Stimulated activated CD4-positive, alpha-beta T cell treated with anti-CD3 and anti-CD28 coated beads, Interleukin-1b, Interleukin-23, amount 100 ng/mL, for 24 hours (primary cell): ENCODE data around the gene EXOC6.
"Not testable (repeated sequence)": the region's sequence is repeated elsewhere in the genome, so short reads cannot be mapped to it uniquely, and the experiment has no call there.

Experiments used
- DNase-seq, 4 experiments: peaks; one replicate each; pipeline ENCODE4 v3.0.0-alpha.2; 2020; ENCODE audit warnings: low read depth in 4 of 4, low spot score in 1 of 4

The EXOC6 gene

DNA sequence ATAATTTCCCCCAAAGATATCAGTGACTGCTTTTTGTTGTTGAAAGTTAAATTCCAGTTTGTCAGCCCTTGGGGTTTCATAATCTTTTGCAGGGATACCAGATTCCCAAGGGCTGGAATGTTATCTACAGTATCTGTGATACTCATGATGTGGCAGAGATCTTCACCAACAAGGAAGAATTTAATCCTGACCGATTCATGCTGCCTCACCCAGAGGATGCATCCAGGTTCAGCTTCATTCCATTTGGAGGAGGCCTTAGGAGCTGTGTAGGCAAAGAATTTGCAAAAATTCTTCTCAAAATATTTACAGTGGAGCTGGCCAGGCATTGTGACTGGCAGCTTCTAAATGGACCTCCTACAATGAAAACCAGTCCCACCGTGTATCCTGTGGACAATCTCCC is 228.6 kb downstream of the EXOC6 start:
- no peak for DNase-seq

DNA sequence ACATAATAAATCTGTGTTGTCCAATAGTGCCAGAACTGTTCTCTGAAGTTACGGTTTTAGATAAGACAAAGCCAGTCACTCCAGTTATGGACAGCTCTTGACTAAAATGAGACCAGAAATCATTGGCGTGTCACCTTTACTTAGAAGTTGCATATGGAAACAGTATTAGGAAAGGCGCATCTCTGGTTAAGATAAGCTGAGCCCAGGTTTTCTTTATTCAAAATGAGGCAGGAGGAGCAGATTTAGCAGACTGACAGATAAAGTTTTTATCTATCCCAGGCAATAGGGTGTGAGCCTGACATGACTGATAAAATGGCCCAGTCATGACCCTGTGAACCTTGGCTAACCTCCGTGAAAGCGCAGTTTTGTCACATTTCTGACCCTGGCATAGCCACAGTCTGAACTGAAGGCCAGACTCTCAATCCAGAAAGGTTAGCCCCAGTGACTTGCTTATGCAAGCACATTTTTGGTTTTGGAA is 229.6 kb downstream of the EXOC6 start:
- no peak for DNase-seq

DNA sequence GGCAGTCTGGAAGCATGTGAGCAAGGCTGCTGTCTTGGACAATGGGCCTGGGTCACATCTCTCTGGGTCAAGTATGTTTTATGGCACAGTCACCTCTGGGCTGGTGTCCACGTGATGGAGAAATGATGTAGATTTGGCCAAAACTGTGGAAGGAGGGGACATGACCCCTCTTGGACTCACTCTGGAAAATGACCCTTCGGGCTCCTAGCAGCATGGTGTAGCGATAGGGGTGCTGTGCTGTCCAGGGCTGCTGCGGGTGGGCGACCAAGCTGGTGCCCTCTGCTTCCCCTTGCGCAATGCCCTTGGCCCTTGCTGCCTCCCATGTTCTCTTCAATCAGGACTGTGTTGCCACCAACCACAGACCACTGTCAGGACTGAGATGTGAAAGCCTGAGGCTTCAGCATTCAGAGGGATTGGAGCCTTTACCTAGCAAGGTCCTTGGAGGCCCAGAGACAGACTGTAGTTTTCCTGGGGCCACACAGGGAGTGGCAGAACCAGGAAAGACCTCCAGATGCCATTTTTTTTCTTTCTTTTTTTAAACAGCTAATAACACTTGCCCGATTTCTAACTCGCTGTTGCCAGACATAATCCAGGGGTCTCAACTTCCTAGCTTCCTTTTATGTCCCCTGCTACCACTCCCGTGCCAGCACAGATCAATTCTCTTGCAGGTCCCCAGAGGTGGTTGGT is 231.5 kb downstream of the EXOC6 start:
- no peak for DNase-seq

DNA sequence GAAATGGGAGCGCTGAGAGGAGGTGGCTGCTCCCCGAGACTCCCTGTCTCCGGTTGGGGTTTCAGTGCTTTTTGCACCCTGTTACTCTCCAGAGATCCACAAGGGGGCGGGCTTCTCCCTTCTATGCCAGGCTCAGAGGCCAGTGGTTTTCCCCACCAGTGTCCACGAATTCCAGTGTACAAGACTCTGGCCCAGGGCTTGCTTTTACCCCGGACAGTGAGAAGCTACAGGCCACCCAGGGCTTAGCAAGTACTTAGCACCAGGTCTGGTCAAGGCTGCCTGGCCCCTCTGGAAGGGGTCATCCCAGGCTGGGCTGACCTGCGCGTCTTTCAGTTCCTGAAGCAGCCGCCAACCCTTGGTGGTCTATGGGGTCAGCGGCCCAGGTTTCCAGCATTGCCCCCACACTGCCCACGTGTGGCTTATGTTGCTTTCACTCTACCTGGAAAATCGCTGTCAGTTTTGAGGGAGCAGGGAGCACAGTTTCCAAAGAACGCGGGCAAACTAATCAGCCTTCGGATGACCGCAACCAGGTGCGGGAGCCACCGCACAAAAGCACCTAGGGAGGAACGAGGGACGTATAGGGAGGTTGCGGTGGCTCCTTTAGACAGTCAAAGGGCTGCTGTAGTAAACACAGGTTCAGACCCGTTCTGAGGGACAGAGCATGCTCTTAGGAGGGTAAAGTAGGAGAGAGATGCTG is 232.2 kb downstream of the EXOC6 start:
- peak in 2 of 4 experiments; percentile 29 to 33 for DNase-seq

DNA sequence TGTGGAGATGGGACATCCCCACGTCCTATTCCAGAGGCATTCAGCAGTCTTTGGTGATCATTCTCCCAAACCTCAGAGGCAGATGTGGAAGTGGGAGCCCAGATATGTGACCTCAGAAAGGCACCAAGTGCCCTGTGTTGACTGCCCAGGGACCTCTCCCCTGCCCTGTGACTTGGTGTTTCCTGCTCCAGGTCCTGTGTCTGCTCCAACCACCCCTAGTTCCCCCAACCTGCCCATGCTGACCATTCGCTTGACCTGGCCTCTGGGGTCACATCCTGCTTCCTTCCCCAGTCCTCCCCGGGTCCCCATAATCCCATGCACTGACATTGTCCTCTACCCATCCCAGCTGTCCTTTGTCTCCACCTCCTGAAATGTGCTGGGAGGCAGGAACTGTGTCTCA is 233.0 kb downstream of the EXOC6 start:
- no peak for DNase-seq

DNA sequence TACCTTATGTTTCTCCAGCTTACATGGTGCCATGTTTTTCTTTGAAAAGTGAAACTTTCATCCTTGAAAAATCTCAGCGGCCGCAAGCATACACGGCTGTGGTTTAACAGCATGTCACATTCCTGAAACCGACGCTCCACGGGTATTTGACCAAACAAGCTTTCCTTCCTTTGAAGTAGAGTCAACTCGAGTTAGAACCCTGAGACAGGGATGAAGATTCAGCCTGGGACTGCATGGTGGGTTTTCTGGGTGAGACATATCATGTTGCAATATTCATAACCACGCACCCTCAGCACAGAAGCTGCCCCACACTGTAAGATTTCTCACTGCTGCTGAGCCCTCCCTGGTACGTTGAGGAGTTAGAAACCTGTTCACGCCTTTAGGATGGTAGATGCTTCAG is 233.5 kb downstream of the EXOC6 start:
- DNase-seq: no peak

DNA sequence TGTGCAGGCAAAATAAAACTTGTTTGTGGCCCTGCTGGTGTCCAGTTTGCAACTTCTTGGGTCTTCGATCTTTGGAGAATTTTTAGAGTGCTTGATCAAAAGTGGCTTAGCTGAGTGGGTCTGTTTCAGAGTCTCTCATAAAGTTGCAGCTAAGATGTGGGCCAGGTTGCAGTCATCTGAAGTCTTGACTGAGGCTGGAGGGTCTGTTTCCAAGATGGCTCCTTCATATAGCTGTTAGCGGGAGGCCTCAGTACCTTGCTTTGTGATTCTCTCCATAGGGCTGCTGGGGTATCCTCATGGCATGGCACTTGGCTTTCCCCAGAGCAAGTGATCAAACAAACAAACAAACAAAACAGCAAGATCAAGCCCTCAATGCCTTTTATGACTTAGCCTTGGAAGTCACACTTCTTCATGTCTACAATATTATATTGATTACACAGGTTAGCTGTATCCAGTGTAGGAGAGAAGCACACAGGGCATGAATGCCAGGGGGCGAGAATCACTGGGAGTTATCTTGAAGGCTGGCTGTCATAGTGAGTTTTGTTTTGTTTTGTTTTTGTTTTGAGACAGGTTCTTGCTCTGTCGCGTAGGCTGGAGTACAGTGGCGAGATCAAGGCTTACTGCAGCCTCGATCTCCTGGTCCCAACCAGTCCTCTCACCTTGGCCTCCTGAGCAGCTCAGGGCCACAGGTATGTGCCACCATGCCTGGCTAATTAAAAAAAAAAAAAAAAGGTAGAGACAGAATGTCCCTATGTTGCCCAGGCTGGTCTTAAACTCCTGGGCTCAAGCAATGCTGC is 235.6 kb downstream of the EXOC6 start:
- DNase-seq: no peak

DNA sequence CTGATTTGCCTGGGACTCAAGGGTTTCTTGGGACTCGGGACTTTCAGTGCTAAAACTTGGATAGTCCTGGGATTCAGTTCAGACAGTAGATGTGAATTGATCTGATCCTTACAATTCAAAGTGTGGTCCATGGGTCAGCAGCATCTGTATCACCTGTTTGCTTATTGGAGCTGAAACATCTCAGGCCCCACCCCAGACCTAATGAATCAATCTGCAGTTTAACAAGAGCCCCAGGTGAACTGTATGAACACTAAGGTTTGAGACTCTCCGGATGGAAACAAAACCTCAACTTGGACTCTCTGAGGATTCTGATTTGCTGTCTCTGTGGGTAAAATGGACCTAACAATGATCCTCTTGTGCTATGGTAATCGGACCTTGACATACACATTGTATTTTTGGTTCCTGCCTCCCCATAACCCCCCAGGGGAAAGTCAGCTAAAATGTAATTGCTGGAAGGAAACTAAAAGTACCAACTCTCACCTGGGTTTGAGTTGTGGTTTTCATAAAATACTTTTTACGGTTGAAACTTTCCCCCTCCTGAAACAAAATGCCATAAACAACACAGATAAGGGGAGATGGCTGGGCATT is 237.0 kb downstream of the EXOC6 start:
- no peak for DNase-seq

DNA sequence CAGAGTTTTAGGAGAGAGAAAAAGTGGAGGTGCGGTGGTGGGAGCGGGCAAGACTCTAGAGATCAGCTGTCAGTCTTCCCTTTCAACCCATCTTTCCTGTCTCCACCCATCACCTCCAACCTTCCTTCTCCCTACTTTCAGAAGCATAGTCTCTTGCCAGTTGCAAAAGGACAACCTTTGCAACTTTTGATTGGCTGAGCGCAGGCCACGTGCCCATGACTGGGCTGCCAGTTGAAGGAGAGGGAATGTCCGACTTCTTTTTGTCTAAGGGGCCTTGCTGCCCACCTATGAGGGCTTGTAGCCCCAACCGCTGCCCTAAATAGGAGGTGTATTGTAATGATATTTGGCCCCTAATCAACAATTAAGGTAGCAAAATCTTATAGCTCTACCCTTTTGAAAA is 238.0 kb downstream of the EXOC6 start:
- no peak for DNase-seq

DNA sequence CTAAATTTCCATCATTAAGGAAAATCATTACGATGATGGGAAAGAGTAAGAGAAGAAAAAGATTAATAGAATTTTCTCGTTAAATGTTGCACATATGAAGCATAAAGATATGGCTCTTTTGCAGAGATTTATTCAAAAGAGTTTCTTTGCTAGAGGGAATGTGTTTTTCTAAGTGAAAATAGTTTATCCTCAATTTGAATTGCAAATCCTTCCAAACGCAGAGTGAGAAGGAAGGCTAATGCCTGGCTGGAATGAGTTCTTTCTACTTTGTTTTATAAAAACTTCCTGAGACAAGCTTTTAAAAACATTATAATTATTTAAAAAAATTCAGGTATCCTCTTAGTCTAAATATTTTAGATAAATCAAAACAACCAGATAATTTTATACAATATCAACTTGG is 239.5 kb downstream of the EXOC6 start:
- no peak for DNase-seq

DNA sequence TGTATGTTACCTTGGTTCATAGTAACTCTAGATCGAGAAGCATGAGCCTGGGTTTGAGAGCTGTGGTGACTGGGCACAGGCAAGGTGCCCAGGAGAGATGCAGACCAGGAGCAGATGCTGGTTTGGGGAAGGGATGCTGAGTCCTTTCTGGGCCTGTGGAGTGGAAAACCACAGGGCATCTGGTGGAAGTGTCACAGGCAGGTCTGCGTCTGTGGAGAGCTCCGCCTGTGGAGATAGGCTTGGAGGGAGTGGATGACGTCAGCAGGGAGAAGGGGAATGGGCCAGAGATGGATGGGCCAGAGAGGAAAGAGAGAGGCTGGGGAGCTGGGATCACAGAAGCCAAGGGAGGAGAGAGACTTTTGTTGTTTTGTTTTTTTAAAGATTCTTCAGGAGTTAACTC is 240.1 kb downstream of the EXOC6 start:
- DNase-seq: no peak

DNA sequence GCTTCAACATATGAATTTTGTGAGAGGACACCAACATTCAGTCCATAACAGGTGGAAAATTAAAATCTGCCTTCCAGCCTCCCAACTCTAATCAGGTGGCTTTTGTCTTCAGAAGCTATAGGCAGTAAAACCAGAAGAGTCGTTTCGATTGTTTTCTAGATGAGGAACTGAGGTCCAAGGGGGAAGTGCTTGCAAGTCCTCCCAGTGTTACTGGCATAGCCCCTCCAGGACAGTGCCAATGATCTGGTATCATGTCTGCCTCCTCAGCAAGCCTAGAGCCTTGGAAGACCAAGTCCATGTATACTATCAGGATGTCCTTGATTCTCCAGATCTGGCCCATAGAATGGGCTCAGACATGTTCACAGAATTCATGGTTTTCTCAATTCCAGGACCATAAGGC is 242.3 kb downstream of the EXOC6 start:
- no peak for DNase-seq

DNA sequence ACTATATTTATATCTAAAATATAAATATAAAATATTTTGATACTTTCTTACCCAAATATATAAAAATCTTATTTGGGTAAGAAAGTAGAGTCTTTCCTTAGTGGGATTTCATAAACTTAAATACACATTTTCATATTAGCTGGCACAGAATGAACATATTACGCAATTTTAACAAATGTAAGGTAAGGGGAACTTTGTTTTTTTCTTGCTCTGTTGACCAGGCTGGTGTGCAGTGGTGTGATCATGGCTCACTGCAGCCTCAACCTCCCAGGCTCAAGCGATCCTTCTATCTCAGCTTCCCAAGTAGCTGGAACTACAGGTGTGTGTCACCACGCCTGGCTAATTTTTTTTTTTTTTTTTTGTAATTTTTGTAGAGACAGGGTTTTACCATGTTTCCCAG is 243.6 kb downstream of the EXOC6 start:
- DNase-seq: no peak

DNA sequence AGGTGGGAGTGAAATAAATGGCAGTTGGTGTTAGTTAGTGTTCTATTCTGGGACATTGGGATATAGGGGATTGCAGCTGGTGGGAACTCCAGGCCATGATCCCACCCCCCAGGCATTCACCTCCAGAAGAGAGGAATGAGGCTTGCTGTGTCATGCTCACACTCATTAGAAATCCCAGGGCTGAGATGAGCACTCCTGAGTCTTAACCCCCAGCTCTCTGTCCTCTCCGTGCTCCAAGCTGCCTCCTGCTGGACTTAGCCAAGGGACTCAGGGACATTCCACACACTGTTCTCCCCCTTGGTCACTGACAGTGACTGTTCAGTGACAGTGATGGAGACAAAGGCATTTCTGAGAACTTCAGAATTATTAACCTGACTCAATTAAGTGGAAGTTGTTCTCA is 246.9 kb downstream of the EXOC6 start:
- no peak for DNase-seq

DNA sequence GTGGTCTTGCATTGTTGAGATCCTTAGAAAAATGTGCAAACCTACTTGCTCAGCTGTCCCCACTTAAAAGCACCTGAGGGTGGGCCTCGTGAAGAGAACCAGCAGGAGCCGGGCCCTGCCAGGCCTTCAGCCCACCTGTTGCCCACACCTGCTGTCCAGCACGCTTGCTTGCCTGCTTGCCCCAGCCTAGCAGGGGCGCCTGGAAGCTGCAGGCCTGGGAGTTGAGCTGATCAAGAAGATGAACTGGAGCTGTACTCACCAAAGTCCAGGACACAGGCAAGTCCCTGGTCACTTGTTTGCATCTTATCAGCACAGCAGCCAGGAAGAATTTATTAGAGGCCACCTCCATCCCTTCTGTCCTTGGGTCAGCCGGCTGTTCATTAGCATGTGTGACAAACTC is 248.6 kb downstream of the EXOC6 start:
- DNase-seq: no peak

DNA sequence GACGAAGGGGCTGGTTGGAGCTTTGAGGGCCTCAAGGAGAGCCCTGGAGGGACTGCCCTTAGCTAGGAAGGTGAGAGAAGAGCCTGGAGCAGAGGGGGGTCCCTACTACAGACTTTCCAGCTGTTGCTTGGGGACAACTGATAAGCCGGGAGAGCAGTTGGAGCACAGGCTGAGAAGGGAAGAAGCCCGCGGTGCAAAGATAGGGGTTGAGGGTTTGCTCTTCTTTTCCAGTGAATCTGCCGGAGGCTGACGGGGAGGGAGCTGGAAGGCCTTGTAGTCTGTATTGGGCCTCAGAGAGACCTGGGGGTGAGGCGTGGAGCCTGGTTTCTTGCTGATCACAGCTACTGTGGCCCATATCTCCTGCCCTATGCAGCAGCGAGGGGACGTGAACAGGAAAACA is 249.1 kb downstream of the EXOC6 start:
- no peak for DNase-seq

DNA sequence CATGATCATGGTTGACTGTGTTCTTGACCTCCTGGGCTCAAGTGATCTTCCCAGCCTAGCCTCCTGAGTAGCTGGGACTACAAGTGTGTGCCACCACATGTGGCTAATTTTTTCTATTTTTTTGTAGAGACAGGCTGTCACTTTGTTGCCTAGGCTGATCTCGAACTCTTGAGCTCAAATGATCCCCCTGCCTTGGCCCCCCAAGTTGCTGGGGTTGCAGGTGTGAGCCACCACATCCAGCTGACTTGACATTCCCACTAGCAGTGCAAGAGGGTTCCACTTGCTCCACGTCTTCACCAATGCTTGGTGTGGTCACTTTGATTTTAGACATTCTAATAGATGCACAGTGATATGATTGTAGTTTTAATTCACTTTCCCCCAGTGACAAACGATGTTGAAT is 250.5 kb downstream of the EXOC6 start:
- no peak for DNase-seq

DNA sequence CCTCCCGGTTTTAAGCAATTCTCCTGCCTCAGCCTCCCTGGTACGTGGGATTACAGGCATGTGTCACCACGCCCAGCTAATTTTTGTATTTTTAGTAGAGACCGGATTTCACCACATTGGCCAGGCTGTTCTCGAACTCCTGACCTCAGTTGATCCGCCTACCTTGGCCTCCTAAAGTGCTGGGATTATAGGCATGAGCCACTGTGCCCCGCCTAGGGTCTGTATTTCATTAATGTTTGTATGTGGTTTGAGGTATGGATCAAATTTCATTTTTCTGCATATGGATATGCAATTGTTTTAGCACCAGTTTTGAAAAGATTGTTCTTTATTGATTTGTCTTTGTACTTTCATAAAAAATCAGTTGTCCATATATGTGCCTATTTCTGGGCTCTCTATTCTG is 251.3 kb downstream of the EXOC6 start:
- no peak for DNase-seq

DNA sequence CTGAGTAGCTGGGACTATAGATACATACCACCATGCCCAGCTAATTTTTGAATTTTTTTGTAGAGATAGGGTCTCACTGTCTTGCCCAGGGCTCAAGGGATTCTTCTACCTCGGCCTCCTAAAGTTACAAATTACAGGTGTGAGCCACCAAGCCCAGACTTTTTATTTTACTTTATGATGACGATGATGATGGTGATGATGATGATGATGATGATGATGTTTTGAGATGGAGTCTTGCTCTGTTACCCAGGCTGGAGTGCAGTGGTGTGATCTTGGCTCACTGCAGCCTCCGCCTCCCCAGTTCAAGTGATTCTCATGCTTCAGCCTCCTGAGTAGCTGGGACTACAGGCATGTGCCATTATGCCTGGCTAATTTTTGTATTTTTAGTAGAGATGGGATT is 252.8 kb downstream of the EXOC6 start:
- DNase-seq: not testable (repeated sequence)

DNA sequence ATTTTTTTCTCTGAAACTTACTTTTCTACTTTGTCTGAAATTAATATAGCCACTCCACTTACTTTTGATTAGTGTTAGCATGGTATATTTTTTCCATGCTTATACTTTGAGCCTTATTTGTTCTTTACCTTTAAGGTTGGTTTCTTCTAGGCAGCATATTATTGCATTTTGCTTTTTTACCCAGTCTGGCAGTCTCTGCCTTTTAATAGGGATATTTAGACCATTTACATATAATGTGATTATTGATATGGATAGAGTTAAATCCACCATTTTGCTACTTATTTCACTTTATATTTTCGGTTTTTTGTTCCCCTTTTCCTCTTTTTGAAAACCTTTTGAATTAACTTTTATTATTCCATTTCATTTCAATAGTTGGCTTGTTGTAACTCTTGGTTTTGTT is 255.6 kb downstream of the EXOC6 start:
- DNase-seq: no peak

DNA sequence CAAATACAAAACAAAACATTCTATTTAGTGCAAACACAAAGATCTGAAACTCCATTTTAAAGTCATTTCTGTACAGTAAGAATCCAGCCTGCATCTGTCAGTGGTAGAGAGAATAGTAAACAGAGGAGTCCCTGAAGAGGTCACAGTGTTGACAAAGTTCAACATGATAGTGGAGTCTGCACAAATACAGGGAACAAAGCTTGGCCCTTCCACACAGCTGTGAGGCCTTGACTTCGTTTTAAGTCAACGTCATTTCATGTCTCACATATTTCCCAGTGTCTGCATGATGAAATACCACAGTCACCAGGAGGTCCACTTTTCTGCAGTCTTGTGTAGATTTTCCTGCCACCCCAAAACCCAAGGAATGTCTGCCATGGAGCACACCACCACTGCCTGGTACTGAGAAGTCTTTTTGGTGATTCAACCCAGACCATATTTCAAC is 258.3 kb downstream of the EXOC6 start:
- DNase-seq: no peak
